Choroid plexus epithelial cell (primary cell): ENCODE results near the gene FGF8.

Source experiments
- DNase-seq: peaks from one replicate; pipeline ENCODE4 v3.0.0-alpha.2; 2010; ENCODE audit warnings: low read depth
- H3K4me3 ChIP-seq: 2 replicates; pipeline ENCODE4 v1.5.1; 2011; ENCODE audit warnings: low read depth, mild to moderate bottlenecking, control low read depth, low read length, moderate library complexity
- TF ChIP-seq, protein P1 (sequence below): conservative IDR thresholded peaks from 2 replicates; pipeline ENCODE4 v1.5.1; 2011; ENCODE audit warnings: low read depth, mild to moderate bottlenecking, control low read depth, inconsistent platforms, low read length, moderate library complexity

FGF8 gene

DNA sequence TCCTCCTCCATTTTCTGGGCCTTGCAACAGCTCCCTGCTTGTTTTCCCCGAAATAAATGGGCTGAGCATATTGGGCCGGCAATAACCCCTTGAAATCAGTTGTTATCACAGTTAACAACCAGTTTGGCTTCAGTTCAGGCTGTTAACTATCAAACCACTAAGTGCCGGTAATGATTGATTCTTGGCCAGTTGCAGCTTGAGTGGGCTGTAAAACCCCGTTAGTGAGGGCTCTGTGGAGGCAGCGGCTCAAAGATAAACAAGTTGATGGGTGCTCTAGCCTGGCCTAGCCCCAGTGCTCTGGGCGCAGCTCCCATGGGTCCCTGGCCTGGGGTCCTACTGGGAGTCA is 8.3 kb downstream of the FGF8 start:
- no peak for DNase-seq
- no peak overlapping the region for H3K4me3 ChIP-seq
- TF ChIP-seq, protein P1, sequence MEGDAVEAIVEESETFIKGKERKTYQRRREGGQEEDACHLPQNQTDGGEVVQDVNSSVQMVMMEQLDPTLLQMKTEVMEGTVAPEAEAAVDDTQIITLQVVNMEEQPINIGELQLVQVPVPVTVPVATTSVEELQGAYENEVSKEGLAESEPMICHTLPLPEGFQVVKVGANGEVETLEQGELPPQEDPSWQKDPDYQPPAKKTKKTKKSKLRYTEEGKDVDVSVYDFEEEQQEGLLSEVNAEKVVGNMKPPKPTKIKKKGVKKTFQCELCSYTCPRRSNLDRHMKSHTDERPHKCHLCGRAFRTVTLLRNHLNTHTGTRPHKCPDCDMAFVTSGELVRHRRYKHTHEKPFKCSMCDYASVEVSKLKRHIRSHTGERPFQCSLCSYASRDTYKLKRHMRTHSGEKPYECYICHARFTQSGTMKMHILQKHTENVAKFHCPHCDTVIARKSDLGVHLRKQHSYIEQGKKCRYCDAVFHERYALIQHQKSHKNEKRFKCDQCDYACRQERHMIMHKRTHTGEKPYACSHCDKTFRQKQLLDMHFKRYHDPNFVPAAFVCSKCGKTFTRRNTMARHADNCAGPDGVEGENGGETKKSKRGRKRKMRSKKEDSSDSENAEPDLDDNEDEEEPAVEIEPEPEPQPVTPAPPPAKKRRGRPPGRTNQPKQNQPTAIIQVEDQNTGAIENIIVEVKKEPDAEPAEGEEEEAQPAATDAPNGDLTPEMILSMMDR: no peak

DNA sequence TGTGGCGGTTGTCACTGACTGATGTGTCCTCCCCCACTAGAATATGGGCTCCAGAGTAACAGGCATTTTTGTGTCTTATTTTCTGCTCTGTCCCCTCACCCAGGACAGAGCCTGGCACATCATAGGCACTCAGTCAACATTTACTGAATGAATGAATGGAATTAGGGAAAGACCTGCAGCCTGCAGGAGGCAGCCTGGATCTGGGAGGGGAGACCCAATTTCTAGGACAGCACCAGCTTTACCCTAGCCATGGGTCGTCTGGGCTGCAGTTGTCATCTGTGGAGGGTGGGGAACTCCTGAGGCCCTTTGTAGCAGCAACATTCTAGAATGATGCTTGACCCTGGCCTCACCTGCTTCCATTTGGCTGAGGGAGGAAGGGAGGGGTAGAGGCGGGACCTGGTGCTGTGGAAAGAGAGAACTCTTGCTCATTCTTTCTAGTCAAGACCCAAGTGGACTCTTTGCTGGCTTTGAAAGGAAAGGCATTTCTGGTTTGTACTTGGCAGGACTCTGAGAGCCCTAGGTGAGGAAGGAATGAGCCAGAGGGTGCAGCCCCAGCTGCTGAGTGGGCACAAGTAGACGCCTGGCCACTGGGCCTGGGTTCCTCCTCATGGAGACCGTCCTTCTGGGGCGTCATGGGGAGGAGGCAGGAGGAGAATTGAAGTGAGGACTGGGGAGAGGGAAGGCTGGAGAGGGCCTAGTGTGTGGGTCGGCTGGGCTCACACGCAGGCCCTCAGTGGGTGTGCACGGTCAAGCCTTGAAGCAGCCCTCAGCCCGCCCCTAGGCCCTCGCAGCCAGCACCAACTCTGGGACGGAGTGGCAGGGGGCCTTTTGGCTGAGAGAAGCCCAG is 8.9 kb downstream of the FGF8 start:
- DNase-seq: no peak
- H3K4me3 ChIP-seq: no peak overlapping the region
- TF ChIP-seq, protein P1: no peak

DNA sequence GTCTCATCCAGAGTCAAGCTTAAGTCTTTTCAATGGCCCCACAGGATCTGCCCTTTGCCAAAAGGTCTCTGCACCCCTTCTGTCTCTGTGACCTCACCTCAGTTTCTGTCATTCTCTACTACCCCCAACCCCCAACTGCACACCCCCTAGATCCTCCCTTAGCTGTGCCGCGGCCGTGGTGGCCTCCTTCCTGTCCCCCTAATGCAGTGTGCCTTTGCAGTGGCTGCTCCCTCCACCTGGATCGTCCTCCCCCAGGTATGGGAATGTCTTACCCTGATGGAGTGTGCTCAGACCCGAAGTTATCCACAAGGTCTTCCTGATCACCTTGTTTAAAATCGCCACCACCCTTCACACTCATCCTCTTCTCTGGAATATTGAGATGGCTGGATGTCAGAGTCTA is 9.6 kb downstream of the FGF8 start:
- TF ChIP-seq, protein P1: no peak
- H3K4me3 ChIP-seq: no peak overlapping the region
- no peak for DNase-seq

DNA sequence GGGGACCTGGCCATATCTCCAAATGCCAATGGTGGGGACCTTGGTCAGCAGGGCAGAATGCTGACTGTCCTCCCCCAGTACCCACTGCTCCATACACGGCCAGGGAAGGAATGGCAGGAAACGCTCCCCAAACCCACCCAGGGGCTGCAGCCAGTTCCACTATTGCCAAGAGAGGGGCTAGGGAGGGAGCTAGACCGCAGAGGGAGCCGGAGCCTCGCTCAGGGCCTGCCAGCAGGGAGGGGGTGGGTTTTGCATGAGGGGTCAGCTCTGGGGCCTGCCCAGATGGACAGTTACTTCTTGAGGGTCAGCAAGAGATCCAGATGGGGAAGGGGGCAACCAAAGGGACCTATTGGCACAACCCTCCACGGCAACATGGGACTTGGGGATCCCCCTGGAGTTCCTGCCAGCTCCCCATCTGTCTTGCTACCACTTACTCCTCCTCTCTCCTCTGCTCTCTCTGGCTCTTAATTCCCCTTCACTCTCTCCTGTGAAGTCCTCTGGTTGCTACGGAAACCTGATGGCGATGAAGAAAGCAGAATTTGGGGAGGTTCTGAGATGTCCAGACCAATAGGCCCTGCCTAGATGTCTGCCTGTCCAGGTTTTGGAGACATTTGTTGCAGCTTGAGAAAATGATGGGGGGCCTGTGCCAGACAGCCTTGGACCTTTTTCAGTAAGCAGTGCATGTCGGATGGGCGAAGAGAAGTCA is 12.6 kb downstream of the FGF8 start:
- DNase-seq: no peak
- TF ChIP-seq, protein P1: no peak
- H3K4me3 ChIP-seq: no peak overlapping the region

DNA sequence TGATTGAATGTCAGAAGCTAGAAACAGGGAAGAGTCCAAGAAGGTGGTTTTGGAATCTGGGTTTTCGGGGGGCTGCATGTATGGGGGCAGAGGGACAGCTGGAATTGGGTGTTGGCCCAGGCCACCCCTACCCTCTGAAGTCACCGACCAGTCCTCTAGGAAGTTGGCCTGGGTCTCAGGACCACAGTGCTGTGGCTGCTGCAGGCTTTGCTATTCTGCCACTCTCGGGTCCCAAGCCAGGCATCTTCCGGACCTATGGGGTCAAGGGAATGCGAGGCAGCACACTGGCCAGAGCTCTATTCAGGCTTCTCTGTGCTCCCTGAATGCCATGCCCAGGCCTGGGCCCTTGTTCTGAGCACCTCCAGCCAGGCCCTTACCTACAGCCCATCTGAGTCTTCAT is 13.2 kb downstream of the FGF8 start:
- no peak overlapping the region for H3K4me3 ChIP-seq
- DNase-seq: no peak
- TF ChIP-seq, protein P1: no peak

DNA sequence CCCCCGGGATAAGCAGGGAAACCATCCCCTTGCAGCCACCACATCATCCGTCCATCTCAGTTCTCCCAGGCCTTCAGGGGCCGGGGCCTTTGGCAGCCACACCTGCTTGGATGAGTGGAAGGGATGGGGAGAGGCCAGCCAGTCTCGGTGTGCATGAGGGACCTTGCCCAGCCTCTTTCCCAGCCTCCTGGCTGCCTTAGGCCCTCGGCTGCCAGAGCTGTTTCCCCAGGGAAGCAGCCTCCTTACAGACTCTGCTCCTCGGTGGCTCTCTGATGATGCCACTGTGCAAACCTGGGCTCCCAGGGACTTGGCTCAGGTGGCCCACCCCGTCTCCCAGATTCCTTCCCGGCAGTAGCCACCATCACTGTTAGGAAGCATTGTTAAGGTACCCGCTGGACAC is 14.7 kb downstream of the FGF8 start:
- TF ChIP-seq, protein P1: no peak
- DNase-seq: no peak
- no peak overlapping the region for H3K4me3 ChIP-seq
